Globus pallidus (tissue), 1 donor: ENCODE results near the gene SH3BP2.

Source experiments
- DNase-seq: peaks from one replicate; pipeline ENCODE4 v3.0.0-alpha.2; 2015; ENCODE audit warnings: low spot score

Gene SH3BP2

DNA sequence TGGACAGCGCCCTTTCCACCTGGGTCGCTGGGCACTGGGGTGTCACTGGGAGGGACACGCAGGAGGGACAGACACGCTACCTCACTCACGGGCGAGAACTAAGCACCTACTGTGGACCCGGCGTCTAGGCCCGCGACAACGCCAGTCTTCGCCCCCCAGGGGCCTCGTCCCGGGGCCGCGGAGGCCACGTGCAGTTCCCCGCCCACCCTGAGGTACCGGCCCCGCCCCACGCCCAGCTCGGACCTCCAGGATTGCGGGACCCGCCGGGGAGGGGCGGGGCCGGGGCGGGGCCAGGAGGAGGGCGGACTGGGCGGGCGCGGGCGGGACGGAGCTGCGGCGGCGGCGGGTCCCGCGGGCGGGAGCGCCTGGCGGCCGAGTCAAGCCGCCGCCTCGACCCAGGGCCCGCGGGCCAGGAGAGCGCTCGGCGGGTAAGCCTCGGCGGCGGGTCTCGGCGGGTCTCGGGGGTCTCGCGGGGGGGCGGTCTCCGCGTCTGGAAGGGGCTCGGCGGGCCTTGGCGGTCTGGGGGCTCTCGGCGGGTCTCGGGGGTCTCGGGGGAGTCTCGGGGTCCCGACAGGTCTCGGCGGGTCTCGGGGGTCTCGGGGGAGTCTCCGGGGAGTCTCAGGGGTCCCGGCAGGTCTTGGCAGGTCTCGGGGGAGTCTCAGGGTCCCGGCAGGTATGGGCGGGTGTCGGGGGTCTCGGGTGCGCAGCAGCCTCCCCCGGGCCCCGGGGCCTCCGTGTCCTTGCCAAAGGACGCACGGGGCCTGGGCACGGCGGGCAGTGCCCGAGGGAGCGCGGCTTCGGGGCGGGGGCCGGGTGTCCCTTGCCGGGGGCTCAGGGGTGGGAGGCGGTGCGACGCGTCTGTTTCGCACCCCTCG is at the start of gene SH3BP2:
Gene SH3BP2 (plus strand): TSS at position 375 of the 875 bp plus-strand sequence. CDS start 27,533 bp downstream, outside the sequence.
- DNase-seq, result peak; percentile 49

- DNase-seq, result no peak
Measured at GRCh38 chr4:2743518-2744445, 49.1 kb upstream of the SH3BP2 start.

DNA sequence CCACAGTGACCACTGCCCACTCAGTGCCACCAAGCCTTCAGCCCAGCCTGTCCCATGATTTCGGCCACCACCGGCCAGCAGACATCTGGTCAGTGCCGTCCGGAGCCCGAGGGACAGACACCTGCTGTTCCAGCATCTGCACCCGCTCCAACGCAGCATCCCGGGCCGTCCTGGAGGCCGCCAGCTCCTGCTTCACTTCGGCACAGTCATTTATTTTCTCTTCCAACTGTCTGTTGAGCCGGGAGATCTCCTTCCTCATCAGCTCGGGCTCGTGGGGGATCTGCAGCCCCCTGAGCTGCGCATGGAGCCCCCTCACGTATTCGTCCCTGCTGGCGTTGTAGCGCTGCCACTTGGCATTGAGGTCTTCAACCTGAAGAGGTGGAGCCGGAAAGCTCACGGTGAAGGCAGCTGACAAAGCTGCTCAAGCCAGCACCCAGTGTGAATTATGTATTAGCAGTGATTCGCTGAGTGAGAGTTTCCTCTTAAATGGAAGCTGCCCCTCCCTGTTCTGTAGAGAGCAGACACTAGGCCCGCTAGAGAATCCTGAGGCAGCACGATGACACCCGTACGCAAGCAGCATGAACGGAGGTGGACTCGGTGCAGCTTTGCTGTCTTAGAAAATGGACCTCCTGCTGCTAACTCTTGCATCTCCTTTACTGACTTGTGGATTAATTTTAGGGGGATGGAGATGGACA is 48.2 kb upstream of the SH3BP2 start:
- no peak for DNase-seq

DNA sequence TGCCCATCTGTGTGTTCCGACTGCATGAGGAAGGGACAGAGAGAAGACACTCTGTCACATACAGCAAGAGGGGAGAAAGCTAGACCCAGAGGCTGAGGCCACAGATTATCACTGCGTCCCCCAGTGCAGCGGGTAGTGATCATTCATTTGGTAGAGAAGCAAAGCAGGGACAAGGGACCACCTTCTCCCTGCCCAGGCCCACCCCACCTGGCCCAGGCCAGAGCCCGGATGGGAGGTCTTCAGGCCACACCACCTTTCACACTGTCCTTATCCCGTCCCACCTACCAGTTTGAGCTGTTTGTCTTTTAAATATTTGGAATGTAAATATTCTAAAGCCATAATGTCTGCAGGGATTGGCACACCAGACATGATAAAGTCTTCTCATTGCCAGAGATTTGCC is 47.4 kb upstream of the SH3BP2 start:
- no peak for DNase-seq

- no peak for DNase-seq
Measured at GRCh38 chr4:2745981-2746806, 46.7 kb upstream of the SH3BP2 start.

- no peak for DNase-seq
Measured at GRCh38 chr4:2746891-2747695, 45.8 kb upstream of the SH3BP2 start.

- DNase-seq, result no peak
Measured at GRCh38 chr4:2750719-2751605, 41.9 kb upstream of the SH3BP2 start.

GRCh38 chr4:2753436-2753835 is 39.4 kb upstream of the SH3BP2 start:
- DNase-seq, result no peak

GRCh38 chr4:2754848-2755819 is 37.8 kb upstream of the SH3BP2 start:
- DNase-seq, result no peak

GRCh38 chr4:2755821-2756690 is 36.8 kb upstream of the SH3BP2 start, which contains the start of gene TNIP2:
Gene TNIP2 (minus strand): TSS chr4:2756336. CDS start chr4:2756289, 47 bp downstream.
- peak; percentile 74 for DNase-seq

- DNase-seq, result no peak
Measured at GRCh38 chr4:2756691-2757350, 36.1 kb upstream of the SH3BP2 start.

DNA sequence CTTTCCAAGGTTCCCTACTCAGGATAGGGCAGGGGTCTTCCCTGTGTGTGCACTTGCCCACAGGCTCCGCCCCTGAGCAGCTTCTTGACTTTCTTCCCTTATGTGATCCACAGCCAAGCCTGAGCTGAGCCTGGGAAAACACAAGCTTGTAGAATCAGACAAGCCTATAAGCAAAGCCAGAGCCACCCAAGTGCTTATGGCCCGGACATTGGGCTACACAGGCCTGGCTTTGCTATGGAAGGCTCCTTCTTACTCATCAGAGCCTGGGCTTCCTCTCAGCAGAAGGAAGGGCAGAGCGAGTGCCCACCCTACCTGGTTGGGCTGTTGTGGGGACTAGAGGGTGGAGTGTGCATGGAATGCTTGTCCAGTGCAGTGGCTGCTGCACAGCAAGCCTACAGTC is 35.5 kb upstream of the SH3BP2 start:
- DNase-seq, result no peak

GRCh38 chr4:2761035-2761923 is 31.6 kb upstream of the SH3BP2 start:
- no peak for DNase-seq

GRCh38 chr4:2762048-2762447 is 30.8 kb upstream of the SH3BP2 start:
- DNase-seq, result no peak
